SKM-1 treated with dmso at 0.1 percent for 144 hours (cell line): Measurements from ENCODE around the gene ST14.
"Not testable (repeated sequence)": the region's sequence is repeated elsewhere in the genome, so short reads cannot be mapped to it uniquely, and the experiment has no call there.

Experiments used
- DNase-seq: peaks from one replicate; lab custom pipeline; 2025; ENCODE audit not compliant: unreplicated experiment; lab: John Stamatoyannopoulos, UW

The ST14 gene

GRCh38 chr11:130187096-130187495 is 27.5 kb downstream of the ST14 start:
- DNase-seq: no peak

GRCh38 chr11:130188047-130188446 is 28.5 kb downstream of the ST14 start:
- no peak for DNase-seq

GRCh38 chr11:130188585-130189347 is 29.2 kb downstream of the ST14 start:
- no peak for DNase-seq

GRCh38 chr11:130189492-130190210 is 30.1 kb downstream of the ST14 start:
- DNase-seq: no peak

- DNase-seq: no peak
Observed at GRCh38 chr11:130190371-130190881, 30.8 kb downstream of the ST14 start.

GRCh38 chr11:130191896-130192295 is 32.3 kb downstream of the ST14 start:
- DNase-seq: no peak

- DNase-seq: no peak
Observed at GRCh38 chr11:130192845-130193267, 33.3 kb downstream of the ST14 start.

- DNase-seq: not testable (repeated sequence)
Observed at GRCh38 chr11:130193551-130193950, 34.0 kb downstream of the ST14 start.

- no peak for DNase-seq
Observed at GRCh38 chr11:130194241-130195023, 34.9 kb downstream of the ST14 start.

GRCh38 chr11:130197386-130198035 is 37.9 kb downstream of the ST14 start:
- no peak for DNase-seq

- no peak for DNase-seq
Observed at GRCh38 chr11:130198292-130198691, 38.7 kb downstream of the ST14 start.

GRCh38 chr11:130198964-130199363 is 39.4 kb downstream of the ST14 start:
- no peak for DNase-seq

- no peak for DNase-seq
Observed at GRCh38 chr11:130199792-130200191, 40.2 kb downstream of the ST14 start.

- no peak for DNase-seq
Observed at GRCh38 chr11:130201026-130201425, 41.4 kb downstream of the ST14 start.

- DNase-seq: no peak
Observed at GRCh38 chr11:130202009-130202817, 42.6 kb downstream of the ST14 start.

GRCh38 chr11:130202818-130203689 is 43.5 kb downstream of the ST14 start:
- DNase-seq: no peak

- no peak for DNase-seq
Observed at GRCh38 chr11:130203766-130204702, 44.5 kb downstream of the ST14 start.

- no peak for DNase-seq
Observed at GRCh38 chr11:130204703-130205095, 45.1 kb downstream of the ST14 start.
